ENCODE measurements around the gene ASIC2.

DNA sequence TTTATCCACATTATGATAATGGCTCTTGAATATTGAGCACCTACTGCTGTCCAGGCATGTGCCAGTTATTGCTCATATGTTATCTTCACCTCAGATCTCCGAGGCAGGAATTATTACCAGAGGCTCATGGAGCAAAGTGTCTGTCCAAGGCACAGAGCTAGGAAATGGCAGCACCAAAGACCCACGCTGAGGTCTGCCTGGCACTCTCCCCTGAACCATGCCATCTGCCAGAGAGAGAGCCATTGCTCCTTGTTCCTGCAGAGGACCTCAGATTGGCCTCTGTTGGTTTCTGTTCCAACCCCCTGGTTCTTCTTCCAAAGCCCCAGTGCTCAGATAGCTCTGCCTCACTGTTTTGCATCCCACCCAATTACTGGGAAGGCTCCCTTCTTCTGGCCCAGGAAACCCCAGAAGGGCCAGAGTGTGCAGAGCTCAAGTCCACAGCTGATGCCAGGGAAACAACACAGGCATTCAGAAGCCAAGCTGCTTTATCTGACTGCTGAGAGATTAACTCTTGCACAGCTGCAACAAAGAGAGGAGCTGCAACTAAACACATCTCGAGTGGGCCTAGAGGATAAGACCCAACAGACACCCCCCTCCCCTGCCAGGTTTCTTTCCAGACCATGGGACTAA lies 5.9 kb downstream of the ASIC2 start:
- TF ChIP-seq, protein P1, sequence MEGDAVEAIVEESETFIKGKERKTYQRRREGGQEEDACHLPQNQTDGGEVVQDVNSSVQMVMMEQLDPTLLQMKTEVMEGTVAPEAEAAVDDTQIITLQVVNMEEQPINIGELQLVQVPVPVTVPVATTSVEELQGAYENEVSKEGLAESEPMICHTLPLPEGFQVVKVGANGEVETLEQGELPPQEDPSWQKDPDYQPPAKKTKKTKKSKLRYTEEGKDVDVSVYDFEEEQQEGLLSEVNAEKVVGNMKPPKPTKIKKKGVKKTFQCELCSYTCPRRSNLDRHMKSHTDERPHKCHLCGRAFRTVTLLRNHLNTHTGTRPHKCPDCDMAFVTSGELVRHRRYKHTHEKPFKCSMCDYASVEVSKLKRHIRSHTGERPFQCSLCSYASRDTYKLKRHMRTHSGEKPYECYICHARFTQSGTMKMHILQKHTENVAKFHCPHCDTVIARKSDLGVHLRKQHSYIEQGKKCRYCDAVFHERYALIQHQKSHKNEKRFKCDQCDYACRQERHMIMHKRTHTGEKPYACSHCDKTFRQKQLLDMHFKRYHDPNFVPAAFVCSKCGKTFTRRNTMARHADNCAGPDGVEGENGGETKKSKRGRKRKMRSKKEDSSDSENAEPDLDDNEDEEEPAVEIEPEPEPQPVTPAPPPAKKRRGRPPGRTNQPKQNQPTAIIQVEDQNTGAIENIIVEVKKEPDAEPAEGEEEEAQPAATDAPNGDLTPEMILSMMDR (IDR thresholded peaks at IDR 0.05), result no peak
- TF ChIP-seq ZFX (IDR thresholded peaks at IDR 0.05; ENCODE audit: borderline replicate concordance), result no peak
